HPDE6-E6E7 (cell line): ENCODE data around the gene NOTO.
"Not testable (repeated sequence)": the region's sequence is repeated elsewhere in the genome, so short reads cannot be mapped to it uniquely, and the experiment has no call there.

Experiments used
- DNase-seq: peaks from one replicate; pipeline ENCODE4 v3.0.0; 2011; ENCODE audit warnings: missing footprints; ENCODE audit errors: extremely low spot score

The NOTO gene

GRCh38 chr2:73200281-73200680, 2.1 kb upstream of the NOTO start:
- not testable (repeated sequence) for DNase-seq

- DNase-seq = no peak
Measured at GRCh38 chr2:73203055-73203681, 794 bp downstream of the NOTO start.

- DNase-seq = no peak
Measured at GRCh38 chr2:73205611-73206010, 3.2 kb downstream of the NOTO start.

GRCh38 chr2:73208258-73208657, 5.9 kb downstream of the NOTO start:
- no peak for DNase-seq

GRCh38 chr2:73210019-73210418, 7.6 kb downstream of the NOTO start:
- DNase-seq = no peak

GRCh38 chr2:73210696-73211095, 8.3 kb downstream of the NOTO start:
- DNase-seq = no peak

- no peak for DNase-seq
Measured at GRCh38 chr2:73212098-73212447, 9.7 kb downstream of the NOTO start.

- DNase-seq = peak; percentile 74
Measured at GRCh38 chr2:73212448-73213176, 10.2 kb downstream of the NOTO start.

GRCh38 chr2:73214120-73215035, 12.0 kb downstream of the NOTO start, which contains the start of gene SMYD5:
Gene SMYD5 (plus strand): TSS chr2:73214245. CDS start chr2:73214267, 22 bp downstream.
- peak; percentile 71 for DNase-seq

- DNase-seq = no peak
Measured at GRCh38 chr2:73215254-73215653, 12.9 kb downstream of the NOTO start.

GRCh38 chr2:73217160-73217559, 14.8 kb downstream of the NOTO start:
- no peak for DNase-seq

- DNase-seq = no peak
Measured at GRCh38 chr2:73217826-73218225, 15.5 kb downstream of the NOTO start.

- no peak for DNase-seq
Measured at GRCh38 chr2:73218298-73218697, 15.9 kb downstream of the NOTO start.

GRCh38 chr2:73223821-73224220, 21.4 kb downstream of the NOTO start:
- no peak for DNase-seq

GRCh38 chr2:73225513-73226360, 23.4 kb downstream of the NOTO start:
- DNase-seq = no peak

- no peak for DNase-seq
Measured at GRCh38 chr2:73227086-73227485, 24.7 kb downstream of the NOTO start.

GRCh38 chr2:73228631-73229030, 26.3 kb downstream of the NOTO start:
- no peak for DNase-seq

GRCh38 chr2:73232403-73233153, 30.2 kb downstream of the NOTO start:
- DNase-seq = no peak

- peak; percentile 99 for DNase-seq
Measured at GRCh38 chr2:73233154-73233931, 31.0 kb downstream of the NOTO start, which contains the start of gene PRADC1. Gene PRADC1 (minus strand): TSS chr2:73233239. CDS start chr2:73233160, 79 bp downstream.
